ENCODE measurements around the gene SLC48A1.

- TF ChIP-seq EZH2phosphoT487 (IDR thresholded peaks at IDR 0.05; ENCODE audit: borderline replicate concordance), result no peak
- no peak for TF ChIP-seq TCF7L2 (IDR thresholded peaks at IDR 0.05; ENCODE audit: borderline replicate concordance, extremely low read depth, insufficient read depth, insufficient read length)
- TF ChIP-seq CTCF (IDR thresholded peaks at IDR 0.05 in 2 of 3, conservative IDR thresholded peaks at IDR 0.05 in 1 of 3; ENCODE audit: borderline replicate concordance in 1 of 3, insufficient read depth in 1 of 3, low read depth in 2 of 3, low read length in 2 of 3), result no peak
- no peak for TF ChIP-seq POLR2A (IDR thresholded peaks at IDR 0.05; ENCODE audit: borderline replicate concordance, extremely low read depth, insufficient read depth, insufficient read length)
- TF ChIP-seq RAD21 (IDR thresholded peaks at IDR 0.05; ENCODE audit: low read depth), result no peak
- no peak for TF ChIP-seq POLR2AphosphoS5 (IDR thresholded peaks at IDR 0.05; ENCODE audit: low read depth, low read length)
- no peak for TF ChIP-seq FOSL1 (IDR thresholded peaks at IDR 0.05; ENCODE audit: low read depth)
- TF ChIP-seq EZH2 (IDR thresholded peaks at IDR 0.05), result no peak
Measured at GRCh38 chr12:47778881-47779280, 5.8 kb downstream of the SLC48A1 start.
